Memory B cell (primary cell): ENCODE results near the gene ADAMTSL1.

ENCODE experiments used
- ATAC-seq: fragments of 150-1000 bp; cut with Tn5 transposase; 2 replicates; pipeline ENCODE4 v1.10.0; 2021; ENCODE audit warnings: low read depth, mild to moderate bottlenecking, moderate library complexity
- DNase-seq, 2 donors: peaks; one replicate each; pipeline ENCODE4 v3.0.0; 2022; ENCODE audit warnings: low spot score in 2 of 2
- H3K27ac Mint-ChIP-seq: one replicate; pipeline ENCODE4 v1.8.0; 2022; ENCODE audit warnings: mild to moderate bottlenecking, moderate library complexity, mixed read lengths
- H3K27me3 Mint-ChIP-seq: one replicate; pipeline ENCODE4 v1.8.0; 2022; ENCODE audit warnings: mixed read lengths
- H3K36me3 Mint-ChIP-seq: one replicate; pipeline ENCODE4 v1.8.0; 2022; ENCODE audit warnings: mild to moderate bottlenecking, mixed read lengths
- H3K4me1 Mint-ChIP-seq: one replicate; pipeline ENCODE4 v1.8.0; 2022; ENCODE audit warnings: mixed read lengths
- H3K4me3 Mint-ChIP-seq: one replicate; pipeline ENCODE4 v1.8.0; 2022; ENCODE audit warnings: mild to moderate bottlenecking, moderate library complexity, mixed read lengths
- H3K9me3 Mint-ChIP-seq: one replicate; pipeline ENCODE4 v1.8.0; 2022; ENCODE audit warnings: mixed read lengths

The ADAMTSL1 gene

DNA sequence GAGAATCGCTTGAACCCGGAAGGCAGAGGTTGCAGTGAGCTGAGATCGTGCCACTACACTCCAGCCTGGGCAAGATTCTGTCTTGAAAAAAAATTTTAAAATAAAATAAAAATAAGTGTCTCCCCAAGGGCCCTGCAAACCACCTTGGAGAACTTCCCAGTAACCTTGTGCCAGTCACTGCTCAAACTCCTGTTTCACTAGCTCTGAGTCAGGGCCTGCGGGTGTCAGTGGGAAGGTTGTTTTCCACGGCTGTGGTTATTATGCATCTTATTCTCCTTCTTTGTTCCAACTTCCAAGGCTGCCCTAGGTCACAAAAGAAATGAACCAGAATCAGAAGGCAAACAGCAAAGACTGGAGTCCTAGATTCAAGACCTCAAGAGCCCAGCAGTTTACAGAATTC, 246.7 kb downstream of the ADAMTSL1 start:
- ATAC-seq (no peak), DNase-seq (no peak)
- Mint-ChIP-seq H3K36me3 (no peaks in the 10 kb centered on the region), H3K27ac (no peak overlapping the region), H3K9me3 (no peaks in the 10 kb centered on the region), H3K4me3 (no peak overlapping the region), H3K27me3 (no peaks in the 10 kb centered on the region), H3K4me1 (no peaks in the 10 kb centered on the region)

DNA sequence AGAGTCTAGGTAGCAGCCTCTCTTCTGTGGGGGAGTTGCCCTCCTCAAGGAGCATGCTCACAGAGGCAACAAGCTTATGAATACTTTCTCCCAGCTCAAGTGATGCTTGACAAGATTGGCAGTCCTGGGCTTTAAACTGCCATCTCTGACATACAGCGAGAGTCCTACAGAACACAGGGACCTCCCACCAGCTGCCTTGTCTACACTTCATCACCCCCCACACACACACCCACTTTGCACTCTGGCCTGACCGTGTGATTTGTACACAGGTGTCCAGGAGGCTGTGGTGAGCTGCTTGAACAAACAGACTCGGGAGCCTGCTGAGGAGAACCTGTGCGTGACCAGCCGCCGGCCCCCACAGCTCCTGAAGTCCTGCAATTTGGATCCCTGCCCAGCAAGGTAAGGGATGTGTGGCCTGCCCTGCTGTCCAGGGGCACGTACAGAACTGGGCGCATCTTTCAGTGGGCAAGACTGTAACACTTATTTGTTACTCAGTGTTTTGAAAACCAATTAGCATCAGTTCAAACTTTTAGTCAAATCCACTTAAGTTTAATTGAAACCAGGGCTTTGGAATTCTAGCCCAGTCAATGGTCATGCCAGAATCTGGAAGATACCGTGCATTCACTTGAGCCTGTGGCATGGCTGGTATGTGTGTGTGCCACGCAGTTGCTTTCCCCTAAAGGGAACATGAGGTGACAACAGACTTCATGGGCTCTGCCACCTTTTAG, 247.5 kb downstream of the ADAMTSL1 start:
- no peaks in the 10 kb centered on the region for H3K27me3 Mint-ChIP-seq
- DNase-seq (no peak), ATAC-seq (no peak)
- no peaks in the 10 kb centered on the region for H3K9me3 Mint-ChIP-seq
- H3K27ac Mint-ChIP-seq: no peak overlapping the region
- H3K4me3 Mint-ChIP-seq: no peak overlapping the region
- H3K4me1 Mint-ChIP-seq: no peaks in the 10 kb centered on the region
- H3K36me3 Mint-ChIP-seq: no peaks in the 10 kb centered on the region

DNA sequence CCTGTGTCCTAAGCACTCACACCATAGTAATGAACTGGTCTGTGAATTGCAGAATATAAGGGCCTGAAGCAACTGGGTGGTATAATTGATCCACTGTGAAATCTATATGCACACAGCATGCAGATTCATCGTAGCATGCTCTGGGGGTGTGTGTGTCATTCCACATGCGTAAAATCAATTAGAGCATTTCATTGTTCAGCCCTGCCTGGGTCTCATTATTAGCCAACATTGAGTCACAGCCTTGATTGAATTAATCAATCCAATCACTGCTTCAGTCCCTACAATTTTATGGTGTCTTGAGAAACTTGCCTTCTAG, 248.0 kb downstream of the ADAMTSL1 start:
- ATAC-seq (no peak), DNase-seq (no peak)
- no peaks in the 10 kb centered on the region for H3K36me3 Mint-ChIP-seq
- no peaks in the 10 kb centered on the region for H3K4me1 Mint-ChIP-seq
- no peaks in the 10 kb centered on the region for H3K27me3 Mint-ChIP-seq
- H3K27ac Mint-ChIP-seq: no peak overlapping the region
- H3K9me3 Mint-ChIP-seq: no peaks in the 10 kb centered on the region
- H3K4me3 Mint-ChIP-seq: no peak overlapping the region

DNA sequence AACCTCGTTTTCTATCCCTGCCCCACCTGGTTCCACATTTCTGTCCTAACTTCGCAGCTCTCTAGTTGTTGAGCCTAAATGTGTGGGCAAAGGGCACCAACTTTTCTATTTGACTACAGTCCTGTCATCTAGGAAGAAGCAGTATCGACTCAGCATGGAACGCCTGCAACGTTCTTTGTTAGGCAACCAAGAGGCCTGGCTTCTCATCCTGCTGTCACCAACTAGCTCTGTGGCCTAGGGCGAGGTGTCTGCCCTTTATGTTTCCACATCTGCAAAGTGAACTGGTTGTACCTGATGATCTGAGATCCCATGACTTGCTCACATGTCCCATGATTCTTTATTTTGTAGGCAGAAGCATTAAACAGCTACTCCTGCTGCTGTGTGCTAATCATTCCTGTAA, 248.9 kb downstream of the ADAMTSL1 start:
- Mint-ChIP-seq H3K4me3 (no peak overlapping the region), H3K4me1 (no peaks in the 10 kb centered on the region), H3K9me3 (no peaks in the 10 kb centered on the region), H3K27ac (no peak overlapping the region), H3K36me3 (no peaks in the 10 kb centered on the region), H3K27me3 (no peaks in the 10 kb centered on the region)
- no peak for ATAC-seq
- no peak for DNase-seq

DNA sequence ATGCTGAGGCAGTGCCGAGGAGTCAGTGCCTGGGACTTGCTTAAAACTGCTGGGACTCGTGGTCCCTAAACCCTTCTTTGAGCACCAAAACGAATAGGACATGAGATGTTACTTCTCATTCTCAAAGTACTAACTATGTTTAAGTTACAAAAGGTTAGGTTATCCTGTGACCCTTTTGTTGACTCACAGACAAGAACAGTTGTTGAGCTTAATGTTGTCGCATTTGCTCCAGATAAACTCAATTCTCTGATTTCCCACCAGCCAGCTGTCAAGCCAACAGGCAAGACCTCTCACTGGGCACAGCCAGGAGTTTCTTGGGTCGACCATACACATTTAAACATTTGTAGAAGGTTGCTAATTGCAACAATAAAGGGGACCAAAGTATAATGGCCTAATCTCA, 249.4 kb downstream of the ADAMTSL1 start:
- Mint-ChIP-seq H3K27ac (no peak overlapping the region), H3K27me3 (no peaks in the 10 kb centered on the region), H3K4me1 (no peaks in the 10 kb centered on the region), H3K4me3 (no peak overlapping the region), H3K9me3 (no peaks in the 10 kb centered on the region), H3K36me3 (no peaks in the 10 kb centered on the region)
- ATAC-seq (no peak), DNase-seq (no peak)

DNA sequence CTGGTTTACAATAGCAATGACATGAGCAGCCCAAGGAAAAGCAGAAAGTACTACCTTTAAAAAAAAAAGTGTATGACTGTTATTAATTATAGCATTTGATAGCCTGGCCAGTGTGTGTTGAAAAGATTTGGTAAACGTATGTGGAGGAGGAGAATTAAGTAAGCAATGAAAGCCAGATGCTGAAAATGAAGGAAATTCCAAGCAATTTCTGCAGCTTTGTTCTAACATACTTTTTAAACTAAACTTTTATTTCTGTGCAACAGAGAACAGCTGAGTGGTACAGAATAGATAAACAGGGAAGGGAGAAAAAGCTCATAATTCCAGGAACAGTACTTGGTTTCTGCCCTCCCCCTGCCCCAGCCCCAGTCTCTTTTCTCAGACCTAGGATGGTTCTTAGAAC, 252.6 kb downstream of the ADAMTSL1 start:
- Mint-ChIP-seq H3K9me3 (no peaks in the 10 kb centered on the region), H3K27me3 (peaks cover 1% of the 10 kb centered on the region), H3K36me3 (no peaks in the 10 kb centered on the region), H3K27ac (no peak overlapping the region), H3K4me1 (no peaks in the 10 kb centered on the region), H3K4me3 (no peak overlapping the region)
- no peak for DNase-seq
- ATAC-seq: no peak

DNA sequence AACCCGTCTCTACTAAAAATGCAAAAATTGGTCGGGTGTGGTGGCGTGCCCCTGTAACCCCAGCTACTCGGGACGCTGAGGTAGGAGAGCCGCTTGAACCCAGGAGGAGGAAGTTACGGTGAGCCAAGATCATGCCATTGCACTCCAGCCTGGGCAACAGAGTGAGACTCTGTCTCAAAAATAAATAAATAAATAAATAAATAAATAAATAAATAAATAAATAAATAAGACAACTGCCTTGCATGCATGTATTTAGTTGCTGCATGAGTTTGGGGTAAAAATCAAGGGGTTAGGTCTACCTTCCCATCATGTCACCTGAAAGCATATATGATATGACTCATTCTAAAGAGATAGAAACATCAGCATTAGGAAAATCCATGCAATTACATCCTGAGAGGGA, 254.0 kb downstream of the ADAMTSL1 start:
- peaks cover 1% of the 10 kb centered on the region for H3K27me3 Mint-ChIP-seq
- no peaks in the 10 kb centered on the region for H3K4me1 Mint-ChIP-seq
- no peaks in the 10 kb centered on the region for H3K36me3 Mint-ChIP-seq
- no peak for DNase-seq
- no peak overlapping the region for H3K4me3 Mint-ChIP-seq
- no peak for ATAC-seq
- H3K9me3 Mint-ChIP-seq: no peaks in the 10 kb centered on the region
- H3K27ac Mint-ChIP-seq: no peak overlapping the region

DNA sequence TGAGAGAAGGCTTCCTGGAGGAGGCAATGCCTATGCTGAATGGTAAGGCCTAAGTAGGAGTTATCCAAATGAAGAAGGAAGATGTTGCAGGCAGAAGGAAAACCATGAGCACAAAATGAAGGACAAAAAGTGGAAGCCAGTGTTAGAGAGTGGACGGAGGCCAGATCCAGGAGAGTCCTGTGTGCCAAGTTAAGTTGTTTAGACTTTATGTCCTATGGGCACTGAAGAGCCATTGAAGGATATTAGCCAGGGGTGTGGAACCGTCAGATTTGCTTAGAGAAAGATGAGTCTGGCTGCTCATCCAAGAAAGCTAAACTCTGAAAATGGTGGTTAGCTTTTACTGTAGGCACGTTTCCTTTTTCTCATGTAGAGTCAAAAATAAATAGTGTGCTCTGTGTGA, 254.7 kb downstream of the ADAMTSL1 start:
- Mint-ChIP-seq H3K27me3 (peaks cover 1% of the 10 kb centered on the region), H3K4me3 (no peak overlapping the region), H3K27ac (no peak overlapping the region), H3K9me3 (peaks cover 1% of the 10 kb centered on the region), H3K4me1 (no peaks in the 10 kb centered on the region), H3K36me3 (no peaks in the 10 kb centered on the region)
- DNase-seq (no peak), ATAC-seq (no peak)

DNA sequence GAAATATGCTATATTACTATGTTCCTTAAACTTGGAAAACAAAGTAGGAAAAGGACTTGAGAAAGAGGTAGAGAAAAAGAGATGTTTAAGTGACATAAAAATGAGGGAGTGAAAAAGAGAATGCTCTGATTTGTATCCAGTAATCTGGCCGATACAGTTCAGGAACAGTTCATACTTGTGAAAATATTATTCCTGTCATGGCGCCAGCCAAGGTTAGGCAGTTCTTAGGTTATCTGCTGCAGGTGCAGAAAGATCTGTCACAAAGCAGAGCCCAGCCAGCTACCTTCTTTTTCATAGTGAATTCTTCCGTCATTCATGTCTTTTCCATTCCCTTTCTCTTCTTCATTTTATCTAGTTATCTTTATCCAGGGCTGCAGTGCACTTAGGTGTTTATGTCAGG, 256.3 kb downstream of the ADAMTSL1 start:
- no peak overlapping the region for H3K4me3 Mint-ChIP-seq
- no peak overlapping the region for H3K27ac Mint-ChIP-seq
- DNase-seq (no peak), ATAC-seq (no peak)
- no peaks in the 10 kb centered on the region for H3K36me3 Mint-ChIP-seq
- no peaks in the 10 kb centered on the region for H3K4me1 Mint-ChIP-seq
- H3K9me3 Mint-ChIP-seq: peaks cover 2% of the 10 kb centered on the region
- H3K27me3 Mint-ChIP-seq: peaks cover 1% of the 10 kb centered on the region

DNA sequence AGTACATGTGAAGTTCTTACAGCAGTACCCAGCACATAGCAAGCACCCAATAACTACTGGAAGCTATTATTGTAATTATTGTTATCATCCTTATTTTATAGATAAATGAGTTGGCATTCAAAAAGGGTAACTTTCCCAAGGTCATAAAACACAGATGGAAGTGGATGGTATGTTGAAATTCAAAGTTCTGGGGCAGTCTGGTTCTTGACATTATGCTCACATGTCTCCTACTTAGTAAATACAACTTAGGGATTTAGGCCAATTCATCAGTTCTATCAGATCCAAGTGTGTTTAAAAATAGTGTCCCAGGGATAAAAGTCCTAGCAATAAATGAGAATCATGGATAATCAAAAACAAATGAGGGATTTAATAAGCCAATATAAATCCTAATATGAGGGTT, 265.2 kb downstream of the ADAMTSL1 start:
- no peaks in the 10 kb centered on the region for H3K4me1 Mint-ChIP-seq
- H3K9me3 Mint-ChIP-seq: peaks cover 2% of the 10 kb centered on the region

DNA sequence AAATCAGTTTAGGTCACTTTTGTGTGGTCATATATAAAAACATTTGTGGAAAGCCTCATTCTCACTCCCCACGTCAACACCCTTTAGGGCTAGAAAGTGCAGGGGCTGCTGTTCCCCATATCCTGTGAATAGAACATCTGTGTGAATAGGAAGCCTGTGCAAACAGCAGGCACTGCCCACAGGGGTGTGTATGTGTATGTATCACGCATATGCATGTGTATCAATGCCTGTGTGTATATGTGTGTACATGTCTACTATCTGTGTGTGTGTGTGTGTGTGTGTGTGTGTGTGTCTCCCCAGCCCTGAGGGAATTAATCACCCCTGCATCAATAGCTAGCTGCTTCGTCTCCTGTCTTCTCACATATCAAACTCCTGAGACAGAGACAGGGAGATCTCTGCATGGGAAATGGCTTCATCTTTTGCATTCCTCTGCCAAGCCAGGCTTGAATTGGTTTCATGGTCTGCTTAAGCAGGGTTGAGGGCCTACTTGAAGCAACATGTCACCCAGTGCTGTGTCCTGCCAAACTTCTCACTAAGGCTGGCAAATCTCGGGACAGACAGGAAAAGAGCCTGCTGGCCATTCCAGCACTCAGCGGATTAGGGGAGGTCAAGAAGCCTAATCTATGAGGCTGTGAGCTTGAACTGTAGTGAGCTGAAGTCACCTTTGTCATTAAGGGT, 265.8 kb downstream of the ADAMTSL1 start:
- Mint-ChIP-seq H3K27ac (no peak overlapping the region), H3K4me3 (no peak overlapping the region), H3K36me3 (no peaks in the 10 kb centered on the region), H3K9me3 (peaks cover 2% of the 10 kb centered on the region), H3K4me1 (no peaks in the 10 kb centered on the region), H3K27me3 (no peaks in the 10 kb centered on the region)
- no peak for ATAC-seq
- no peak for DNase-seq

More for the DNA sequence above, 265.2 kb downstream of the ADAMTSL1 start:
- H3K36me3 Mint-ChIP-seq: no peaks in the 10 kb centered on the region
- H3K27ac Mint-ChIP-seq: no peak overlapping the region
- no peak for DNase-seq
- ATAC-seq: no peak
- H3K4me3 Mint-ChIP-seq: no peak overlapping the region
- no peaks in the 10 kb centered on the region for H3K27me3 Mint-ChIP-seq

DNA sequence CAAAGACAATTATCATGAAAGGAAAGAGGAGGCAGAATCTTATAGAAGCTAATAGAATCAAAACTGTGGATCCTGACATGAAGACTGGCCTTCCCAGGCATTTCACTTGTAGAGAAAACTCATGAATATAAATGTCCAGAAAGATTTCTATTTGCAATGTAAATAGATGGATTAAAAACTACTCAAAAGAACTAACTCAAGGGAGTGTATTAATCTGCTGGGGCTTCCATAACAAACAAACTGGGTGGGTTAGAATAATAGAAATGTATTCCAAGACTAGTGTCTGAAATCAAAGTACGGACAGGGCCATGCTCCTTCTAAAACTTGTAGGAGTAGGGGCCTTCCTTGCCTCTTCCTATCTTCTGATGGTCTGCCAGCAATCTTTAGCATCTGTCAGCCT, 267.4 kb downstream of the ADAMTSL1 start:
- DNase-seq (no peak), ATAC-seq (no peak)
- no peak overlapping the region for H3K27ac Mint-ChIP-seq
- H3K4me3 Mint-ChIP-seq: no peak overlapping the region
- no peaks in the 10 kb centered on the region for H3K27me3 Mint-ChIP-seq
- peaks cover 2% of the 10 kb centered on the region for H3K9me3 Mint-ChIP-seq
- no peaks in the 10 kb centered on the region for H3K4me1 Mint-ChIP-seq
- H3K36me3 Mint-ChIP-seq: no peaks in the 10 kb centered on the region

DNA sequence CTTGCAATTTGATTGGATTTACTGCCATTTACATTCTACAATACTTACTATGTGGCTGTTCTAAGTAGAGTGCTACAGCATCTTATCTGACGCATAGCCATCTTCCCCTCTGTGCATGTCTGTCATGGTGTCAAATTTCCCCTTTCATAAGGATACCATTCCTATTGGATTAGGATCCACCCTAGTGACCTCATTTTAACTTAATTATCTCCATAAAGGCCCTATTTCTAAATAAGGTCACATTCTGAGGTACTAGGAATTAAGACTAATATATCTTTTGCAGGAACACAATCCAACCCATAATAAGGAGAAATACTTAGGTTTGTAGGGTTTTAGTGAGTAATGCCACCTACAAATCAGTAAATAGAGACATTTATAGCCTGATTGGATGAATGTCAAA, 268.0 kb downstream of the ADAMTSL1 start:
- Mint-ChIP-seq H3K27ac (no peak overlapping the region), H3K36me3 (no peaks in the 10 kb centered on the region), H3K27me3 (no peaks in the 10 kb centered on the region), H3K4me3 (no peak overlapping the region), H3K4me1 (no peaks in the 10 kb centered on the region), H3K9me3 (peaks cover 2% of the 10 kb centered on the region)
- ATAC-seq: no peak
- DNase-seq: no peak

DNA sequence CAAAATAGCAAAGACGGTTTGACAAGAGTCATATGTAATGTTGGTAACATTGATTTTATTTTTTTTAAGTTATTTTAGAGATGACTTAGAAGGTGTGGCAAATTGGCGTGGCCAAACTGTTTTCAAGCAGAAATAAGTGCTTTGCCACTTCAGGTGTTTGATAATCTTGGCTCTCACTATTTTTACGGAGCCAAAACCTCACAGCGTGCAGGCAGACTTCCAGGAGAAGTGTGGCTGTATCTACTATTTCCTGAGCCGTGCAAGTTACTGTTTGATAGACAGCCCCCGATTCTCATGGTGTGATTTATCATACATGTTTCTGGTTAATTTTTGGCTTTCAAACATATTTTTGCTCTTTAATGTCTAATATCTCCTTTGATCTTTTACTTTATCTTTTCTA, 269.5 kb downstream of the ADAMTSL1 start:
- DNase-seq (no peak), ATAC-seq (no peak)
- H3K27me3 Mint-ChIP-seq: no peaks in the 10 kb centered on the region
- peaks cover 2% of the 10 kb centered on the region for H3K9me3 Mint-ChIP-seq
- H3K36me3 Mint-ChIP-seq: no peaks in the 10 kb centered on the region
- no peak overlapping the region for H3K4me3 Mint-ChIP-seq
- no peak overlapping the region for H3K27ac Mint-ChIP-seq
- no peaks in the 10 kb centered on the region for H3K4me1 Mint-ChIP-seq

DNA sequence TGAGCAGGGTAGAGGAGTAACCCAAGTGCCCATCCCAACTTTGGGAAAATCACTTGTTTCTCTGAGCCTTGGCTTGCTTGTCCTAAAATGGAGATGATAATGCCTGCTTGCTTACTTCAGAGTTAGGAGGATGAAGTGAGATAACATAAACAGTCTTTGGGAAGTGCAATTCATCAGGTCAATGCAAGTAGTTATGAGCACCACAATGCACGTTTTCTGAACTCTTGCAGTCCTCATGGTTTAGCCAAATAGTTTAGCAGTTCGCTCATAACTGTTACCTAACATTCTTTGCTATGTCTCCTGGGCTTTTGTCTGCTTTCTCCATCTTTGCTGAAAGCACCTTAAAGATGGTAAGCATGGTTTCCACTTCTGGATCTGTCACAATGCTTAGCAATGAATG, 270.0 kb downstream of the ADAMTSL1 start:
- ATAC-seq (no peak), DNase-seq (no peak)
- H3K4me3 Mint-ChIP-seq: no peak overlapping the region
- H3K36me3 Mint-ChIP-seq: no peaks in the 10 kb centered on the region
- no peaks in the 10 kb centered on the region for H3K27me3 Mint-ChIP-seq
- H3K4me1 Mint-ChIP-seq: no peaks in the 10 kb centered on the region
- no peak overlapping the region for H3K27ac Mint-ChIP-seq
- peaks cover 2% of the 10 kb centered on the region for H3K9me3 Mint-ChIP-seq
